ENCODE measurements around the gene CNDP1.

DNA sequence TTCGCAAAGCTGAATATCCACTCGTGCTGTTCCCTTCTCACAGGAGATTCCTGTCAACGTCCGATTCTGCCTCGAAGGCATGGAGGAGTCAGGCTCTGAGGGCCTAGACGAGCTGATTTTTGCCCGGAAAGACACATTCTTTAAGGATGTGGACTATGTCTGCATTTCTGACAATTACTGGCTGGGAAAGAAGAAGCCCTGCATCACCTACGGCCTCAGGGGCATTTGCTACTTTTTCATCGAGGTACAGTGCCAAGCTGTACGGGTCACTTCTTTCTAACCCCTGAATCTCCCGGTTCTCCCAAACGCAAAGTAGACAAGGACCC is 23.6 kb upstream of the CNDP1 start:
- TF ChIP-seq POLR2AphosphoS5 (IDR thresholded peaks at IDR 0.05; ENCODE audit: low read depth, low read length), result no peak
- no peak for TF ChIP-seq TAF1 (IDR thresholded peaks at IDR 0.05; ENCODE audit: borderline replicate concordance, insufficient read depth, low read length)
- no peak for TF ChIP-seq SIN3A (IDR thresholded peaks at IDR 0.05; ENCODE audit: borderline replicate concordance, insufficient read depth, low read length)
- TF ChIP-seq, protein P1, sequence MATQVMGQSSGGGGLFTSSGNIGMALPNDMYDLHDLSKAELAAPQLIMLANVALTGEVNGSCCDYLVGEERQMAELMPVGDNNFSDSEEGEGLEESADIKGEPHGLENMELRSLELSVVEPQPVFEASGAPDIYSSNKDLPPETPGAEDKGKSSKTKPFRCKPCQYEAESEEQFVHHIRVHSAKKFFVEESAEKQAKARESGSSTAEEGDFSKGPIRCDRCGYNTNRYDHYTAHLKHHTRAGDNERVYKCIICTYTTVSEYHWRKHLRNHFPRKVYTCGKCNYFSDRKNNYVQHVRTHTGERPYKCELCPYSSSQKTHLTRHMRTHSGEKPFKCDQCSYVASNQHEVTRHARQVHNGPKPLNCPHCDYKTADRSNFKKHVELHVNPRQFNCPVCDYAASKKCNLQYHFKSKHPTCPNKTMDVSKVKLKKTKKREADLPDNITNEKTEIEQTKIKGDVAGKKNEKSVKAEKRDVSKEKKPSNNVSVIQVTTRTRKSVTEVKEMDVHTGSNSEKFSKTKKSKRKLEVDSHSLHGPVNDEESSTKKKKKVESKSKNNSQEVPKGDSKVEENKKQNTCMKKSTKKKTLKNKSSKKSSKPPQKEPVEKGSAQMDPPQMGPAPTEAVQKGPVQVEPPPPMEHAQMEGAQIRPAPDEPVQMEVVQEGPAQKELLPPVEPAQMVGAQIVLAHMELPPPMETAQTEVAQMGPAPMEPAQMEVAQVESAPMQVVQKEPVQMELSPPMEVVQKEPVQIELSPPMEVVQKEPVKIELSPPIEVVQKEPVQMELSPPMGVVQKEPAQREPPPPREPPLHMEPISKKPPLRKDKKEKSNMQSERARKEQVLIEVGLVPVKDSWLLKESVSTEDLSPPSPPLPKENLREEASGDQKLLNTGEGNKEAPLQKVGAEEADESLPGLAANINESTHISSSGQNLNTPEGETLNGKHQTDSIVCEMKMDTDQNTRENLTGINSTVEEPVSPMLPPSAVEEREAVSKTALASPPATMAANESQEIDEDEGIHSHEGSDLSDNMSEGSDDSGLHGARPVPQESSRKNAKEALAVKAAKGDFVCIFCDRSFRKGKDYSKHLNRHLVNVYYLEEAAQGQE (IDR thresholded peaks at IDR 0.05; ENCODE audit: insufficient read depth in 1 of 2, low read depth in 2 of 2, low read length in 2 of 2), result no peak

Data from PFSK-1 (cell line).